Mucosa of descending colon (tissue), 3 donors: ENCODE measurements around the gene PIP5K1C. TPM values are rescaled to one million over a fixed set of nuclear protein-coding genes. Genes with fewer than 3 reads are reported as not detected.

ENCODE experiments used
- ATAC-seq: fragments of 200-7000 bp; cut with Tn5 transposase; one replicate; pipeline ENCODE4 v1.9.1; 2020; ENCODE audit warnings: mild to moderate bottlenecking, moderate library complexity
- DNase-seq, 3 donors: peaks; one replicate each; pipeline ENCODE4 v3.0.0-alpha.2; 2020
- H3K36me3 ChIP-seq: fragments of 200-600 bp; one replicate; pipeline ENCODE4 v1.8.0; 2021; ENCODE audit warnings: low read depth, mild to moderate bottlenecking
- H3K4me1 ChIP-seq: fragments of 200-600 bp; one replicate; pipeline ENCODE4 v1.8.0; 2021; ENCODE audit warnings: low read depth, mild to moderate bottlenecking
- H3K4me3 ChIP-seq: fragments of 200-600 bp; one replicate; pipeline ENCODE4 v1.8.0; 2021; ENCODE audit warnings: mild to moderate bottlenecking
- H3K9me3 ChIP-seq: fragments of 200-600 bp; one replicate; pipeline ENCODE4 v1.8.0; 2021; ENCODE audit warnings: mild to moderate bottlenecking
- CTCF ChIP-seq: fragments of 200-600 bp; IDR thresholded peaks from one replicate; pipeline ENCODE4 v1.8.0; 2022; ENCODE audit warnings: antibody characterized with exemption, mild to moderate bottlenecking
- intact Hi-C, 2 donors: fragments of 100-400 bp; cut with DNase I in 1 of 2; cut with micrococcal nuclease in 1 of 2; formaldehyde crosslinking; loops; one replicate each; pipeline versions ENCODE4 v1.11.0 to v1.11.1; 2022; cut with DNase I, micrococcal nuclease
- total RNA-seq, 3 donors: library from RNA; stranded (reverse); fragmentation: NEBNext Ultra II Directional in 2 of 3; extraction: Animal tissue kit (Norgen Biotek cat#: 25700) in 2 of 3; gene quantifications; one replicate each; pipeline versions ENCODE4 v1.2.1 to v1.2.4, GENCODE V29; 2021 to 2023
- donor health status: DM: no; HTN: no; CAD: no; lungs with moderate emphysema.
- donor health status: DM: no; HTN: no; CAD: no.
- donor health status: DM: no; HTN: yes; CAD: no.

The PIP5K1C gene
- total RNA-seq, 3 donors from 2014 or later = 23.1 to 95.2 (median 23.2) TPM

GRCh38 chr19:3645726-3646125 lies 54.5 kb downstream of the PIP5K1C start:
- no peak for TF ChIP-seq CTCF
- H3K9me3 ChIP-seq = no peaks in the 10 kb centered on the region
- no peaks in the 10 kb centered on the region for H3K36me3 ChIP-seq
- DNase-seq (no peak), ATAC-seq (no peak)
- intact Hi-C loops = no loop called here
- no peaks in the 10 kb centered on the region for H3K4me1 ChIP-seq
- H3K4me3 ChIP-seq = no peak overlapping the region

- H3K4me1 ChIP-seq = no peaks in the 10 kb centered on the region
- DNase-seq (no peak), ATAC-seq (no peak)
- no peak for TF ChIP-seq CTCF
- H3K4me3 ChIP-seq = no peak overlapping the region
- no peaks in the 10 kb centered on the region for H3K36me3 ChIP-seq
- H3K9me3 ChIP-seq = no peaks in the 10 kb centered on the region
- intact Hi-C loops = no loop called here
Measured at GRCh38 chr19:3645067-3645396, 55.2 kb downstream of the PIP5K1C start.

- no peaks in the 10 kb centered on the region for H3K36me3 ChIP-seq
- no peaks in the 10 kb centered on the region for H3K9me3 ChIP-seq
- no peak for DNase-seq
- peak; percentile 21 for ATAC-seq
- H3K4me3 ChIP-seq = no peak overlapping the region
- intact Hi-C loops = no loop called here
- TF ChIP-seq CTCF = no peak
- H3K4me1 ChIP-seq = no peaks in the 10 kb centered on the region
Measured at GRCh38 chr19:3644351-3645066, 55.8 kb downstream of the PIP5K1C start.

GRCh38 chr19:3643674-3644313 lies 56.5 kb downstream of the PIP5K1C start:
- Histone ChIP-seq H3K9me3 (no peaks in the 10 kb centered on the region), H3K4me3 (no peak overlapping the region), H3K36me3 (no peaks in the 10 kb centered on the region), H3K4me1 (no peaks in the 10 kb centered on the region)
- intact Hi-C loops = no loop called here
- ATAC-seq (no peak), DNase-seq (no peak)
- no peak for TF ChIP-seq CTCF

GRCh38 chr19:3642987-3643673 lies 57.1 kb downstream of the PIP5K1C start:
- peak; percentile 41 for ATAC-seq
- H3K36me3 ChIP-seq = no peaks in the 10 kb centered on the region
- no peak for TF ChIP-seq CTCF
- H3K9me3 ChIP-seq = no peaks in the 10 kb centered on the region
- H3K4me3 ChIP-seq = no peak overlapping the region
- intact Hi-C loops = no loop called here
- no peaks in the 10 kb centered on the region for H3K4me1 ChIP-seq
- DNase-seq = no peak
